ENCODE measurements around the gene UMODL1. TPM values are rescaled to one million over a fixed set of nuclear protein-coding genes. Genes with fewer than 3 reads are reported as not detected.
A peak's percentile ranks its signal among the peaks of the same experiment; 100 is the strongest.
"Not testable (repeated sequence)": the region's sequence is repeated elsewhere in the genome, so short reads cannot be mapped to it uniquely, and the experiment has no call there.

Gene UMODL1
- total RNA-seq, 1 experiment from 2014 or later, result not detected

- no peak for DNase-seq (ENCODE audit: extremely low read depth, low read depth)
These were observed 40.7 kb downstream of the UMODL1 start for GRCh38 chr21:42111811-42112210.

- no peak for DNase-seq (ENCODE audit: extremely low read depth, low read depth)
These were observed 41.1 kb downstream of the UMODL1 start for GRCh38 chr21:42112238-42112637.

- DNase-seq (ENCODE audit: extremely low read depth, low read depth), result no peak
These were observed 41.7 kb downstream of the UMODL1 start for GRCh38 chr21:42112857-42113256.

- no peak for DNase-seq (ENCODE audit: extremely low read depth, low read depth)
These were observed 42.9 kb downstream of the UMODL1 start for GRCh38 chr21:42113926-42114409.

- DNase-seq (ENCODE audit: extremely low read depth, low read depth), result no peak
These were observed 43.5 kb downstream of the UMODL1 start for GRCh38 chr21:42114646-42115045.

- DNase-seq (ENCODE audit: extremely low read depth, low read depth), result no peak
These were observed 44.1 kb downstream of the UMODL1 start for GRCh38 chr21:42115136-42115683.

- DNase-seq (ENCODE audit: extremely low read depth, low read depth), result not testable (repeated sequence)
These were observed 45.4 kb downstream of the UMODL1 start for GRCh38 chr21:42116551-42116950.

- DNase-seq (ENCODE audit: extremely low read depth, low read depth), result peak; percentile 49
These were observed 46.3 kb downstream of the UMODL1 start for GRCh38 chr21:42117229-42117966.

GRCh38 chr21:42117967-42118780 lies 47.1 kb downstream of the UMODL1 start:
- DNase-seq (ENCODE audit: extremely low read depth, low read depth), result no peak

GRCh38 chr21:42118901-42119300 lies 47.8 kb downstream of the UMODL1 start:
- no peak for DNase-seq (ENCODE audit: extremely low read depth, low read depth)

GRCh38 chr21:42120101-42120902 lies 49.2 kb downstream of the UMODL1 start:
- DNase-seq (ENCODE audit: extremely low read depth, low read depth), result no peak

- DNase-seq (ENCODE audit: extremely low read depth, low read depth), result no peak
These were observed 49.9 kb downstream of the UMODL1 start for GRCh38 chr21:42120903-42121535.

GRCh38 chr21:42121794-42122193 lies 50.7 kb downstream of the UMODL1 start:
- no peak for DNase-seq (ENCODE audit: extremely low read depth, low read depth)

GRCh38 chr21:42122398-42122797 lies 51.3 kb downstream of the UMODL1 start:
- no peak for DNase-seq (ENCODE audit: extremely low read depth, low read depth)

- DNase-seq (ENCODE audit: extremely low read depth, low read depth), result no peak
These were observed 51.7 kb downstream of the UMODL1 start for GRCh38 chr21:42122808-42123207.

GRCh38 chr21:42123219-42123908 lies 52.2 kb downstream of the UMODL1 start:
- DNase-seq (ENCODE audit: extremely low read depth, low read depth), result no peak

- no peak for DNase-seq (ENCODE audit: extremely low read depth, low read depth)
These were observed 53.0 kb downstream of the UMODL1 start for GRCh38 chr21:42124081-42124480.

- no peak for DNase-seq (ENCODE audit: extremely low read depth, low read depth)
These were observed 53.9 kb downstream of the UMODL1 start for GRCh38 chr21:42124826-42125570.

Data from NCI-H460 (cell line).